HepG2 (cell line): Measurements from ENCODE around the gene CRLF3. TPM values are rescaled to one million over a fixed set of nuclear protein-coding genes. Genes with fewer than 3 reads are reported as not detected.

Source experiments
- CHD2 ChIP-seq: IDR thresholded peaks from 2 replicates; pipeline ENCODE4 v1.6.1; 2011; ENCODE audit warnings: low read depth, low read length, improper control_type of control experiment
- JDP2 ChIP-seq: sonication (generic); formaldehyde crosslinking; IDR thresholded peaks from 2 replicates; pipeline ENCODE4 v1.8.1; 2022; ENCODE audit warnings: missing genetic modification reagents, borderline replicate concordance
- MIER3 ChIP-seq: IDR thresholded peaks from 2 replicates; pipeline ENCODE4 v1.6.1; 2016; ENCODE audit warnings: missing compliant biosample characterization, borderline replicate concordance
- MXD4 ChIP-seq: IDR thresholded peaks from 2 replicates; pipeline ENCODE4 v1.6.1; 2016; ENCODE audit warnings: mild to moderate bottlenecking, missing biosample characterization, missing genetic modification reagents
- POGK ChIP-seq: sonication (generic); formaldehyde crosslinking; conservative IDR thresholded peaks from 2 replicates; pipeline ENCODE4 v1.8.0; 2022; ENCODE audit warnings: mild to moderate bottlenecking, moderate library complexity, missing genetic modification reagents
- RFX1 ChIP-seq: fragments of 450-650 bp; IDR thresholded peaks from 2 replicates; pipeline ENCODE4 v1.6.1; 2017
- RNF219 ChIP-seq: sonication (generic); formaldehyde crosslinking; IDR thresholded peaks from 2 replicates; pipeline ENCODE4 v1.5.0; 2020; ENCODE audit warnings: mild to moderate bottlenecking, missing genetic modification reagents
- SIX1 ChIP-seq: sonication (generic); formaldehyde crosslinking; IDR thresholded peaks from 2 replicates; pipeline ENCODE4 v1.4.0; 2020; ENCODE audit warnings: missing genetic modification reagents, borderline replicate concordance
- SYNCRIP ChIP-seq: fragments of 200-400 bp; formaldehyde crosslinking; IDR thresholded peaks from 2 replicates; pipeline ENCODE4 v1.6.1; 2018; ENCODE audit warnings: mild to moderate bottlenecking, low read depth, low read length; ENCODE audit not compliant: insufficient read depth
- TMF1 ChIP-seq: sonication (generic); formaldehyde crosslinking; IDR thresholded peaks from 2 replicates; pipeline ENCODE4 v1.8.1; 2022; ENCODE audit warnings: low read depth, missing genetic modification reagents
- ZBTB2 ChIP-seq: sonication (generic); formaldehyde crosslinking; IDR thresholded peaks from 2 replicates; pipeline ENCODE4 v1.8.0; 2022; ENCODE audit warnings: low read depth, missing genetic modification reagents
- ZFP90 ChIP-seq: sonication (generic); formaldehyde crosslinking; IDR thresholded peaks from 2 replicates; pipeline ENCODE4 v1.8.0; 2022; ENCODE audit warnings: missing genetic modification reagents, mild to moderate bottlenecking, inconsistent platforms, borderline replicate concordance
- ZNF251 ChIP-seq: sonication (generic); formaldehyde crosslinking; IDR thresholded peaks from 2 replicates; pipeline ENCODE4 v1.9.0; 2021; ENCODE audit warnings: mild to moderate bottlenecking, missing genetic modification reagents
- ZNF282 ChIP-seq: fragments of 450-650 bp; IDR thresholded peaks from 2 replicates; pipeline ENCODE4 v1.6.1; 2018; ENCODE audit not compliant: partially characterized antibody
- ZNF432 ChIP-seq: sonication (generic); formaldehyde crosslinking; IDR thresholded peaks from 2 replicates; pipeline ENCODE4 v1.5.0; 2020; ENCODE audit warnings: missing genetic modification reagents, mild to moderate bottlenecking, borderline replicate concordance
- ZNF569 ChIP-seq: sonication (generic); formaldehyde crosslinking; IDR thresholded peaks from 2 replicates; pipeline ENCODE4 v1.5.0; 2020; ENCODE audit warnings: mild to moderate bottlenecking, missing genetic modification reagents, moderate library complexity, borderline replicate concordance
- ZNF607 ChIP-seq: sonication (generic); formaldehyde crosslinking; IDR thresholded peaks from 2 replicates; pipeline ENCODE4 v1.5.1; 2020; ENCODE audit warnings: missing genetic modification reagents, mild to moderate bottlenecking, borderline replicate concordance
- ZNF639 ChIP-seq: conservative IDR thresholded peaks from 2 replicates; pipeline ENCODE4 v1.6.1; 2018; ENCODE audit warnings: missing genetic modification reagents
- ZNF768 ChIP-seq: sonication (generic); formaldehyde crosslinking; IDR thresholded peaks from 2 replicates; pipeline ENCODE4 v1.4.0; 2020; ENCODE audit warnings: missing genetic modification reagents
- ZNF775 ChIP-seq: sonication (generic); formaldehyde crosslinking; IDR thresholded peaks from 2 replicates; pipeline ENCODE4 v1.4.0; 2020; ENCODE audit warnings: missing genetic modification reagents, mild to moderate bottlenecking, moderate library complexity, borderline replicate concordance
- ZSCAN9 ChIP-seq: IDR thresholded peaks from 2 replicates; pipeline ENCODE4 v1.6.1; 2016; ENCODE audit warnings: borderline replicate concordance
- polyA plus RNA-seq, 8 experiments: library from polyadenylated mRNA; depleted of rRNA in 3 of 8; stranded (reverse) in 7 of 8; unstranded in 1 of 8; fragments of >200 nt; fragmentation: Illumina TruSeq in 4 of 8; extraction: Trizol in 4 of 8; gene quantifications; 2 replicates each; pipeline versions ENCODE4 v1.2.1 to v1.2.3, GENCODE V29; 2011 to 2016; ENCODE audit warnings: low read depth in 4 of 8, missing spikeins in 1 of 8, mixed read lengths in 1 of 8; ENCODE audit not compliant: insufficient read depth in 1 of 8
- total RNA-seq, 5 experiments: library from RNA; depleted of rRNA; stranded (reverse); fragments of >200 nt; fragmentation: Illumina TruSeq; extraction: Trizol; gene quantifications; 2 replicates each; pipeline ENCODE4 v1.2.3, GENCODE V29; 2016; ENCODE audit warnings: low read depth in 1 of 5

CRLF3 gene
- total and polyA plus RNA-seq, 2 of the 13 experiments (the other 11 are each of a cell fraction or from before 2014, with no cell fraction given), result 6.4 to 9.1 TPM

- TF ChIP-seq RNF219 (CRISPR knock-in tag), result no peak
- peak; percentile 35; the same call in 1 of the 2 replicates for TF ChIP-seq ZNF639 (CRISPR knock-in tag)
- TF ChIP-seq RFX1, result no peak
- no peak for TF ChIP-seq ZNF432 (CRISPR knock-in tag)
- TF ChIP-seq ZNF607 (CRISPR knock-in tag), result 0 out of 2 replicates have a peak, but pooled peaks have one; percentile 55
- no peak for TF ChIP-seq MIER3 (CRISPR knock-in tag)
- peak; percentile 78; the same call in 1 of the 2 replicates for TF ChIP-seq ZBTB2 (CRISPR knock-in tag)
- no peak for TF ChIP-seq SIX1 (CRISPR knock-in tag)
- TF ChIP-seq CHD2, result peak; percentile 86
- TF ChIP-seq JDP2 (CRISPR knock-in tag), result no peak
- peak; percentile 25; the same call in 1 of the 2 replicates for TF ChIP-seq MXD4 (CRISPR knock-in tag)
- no peak for TF ChIP-seq ZNF569
- no peak for TF ChIP-seq ZNF282
- TF ChIP-seq TMF1 (CRISPR knock-in tag), result 0 out of 2 replicates have a peak, but pooled peaks have one; percentile 53
- TF ChIP-seq ZNF251 (CRISPR knock-in tag), result no peak
- TF ChIP-seq POGK, result peak; percentile 57; the same call in 1 of the 2 replicates
- TF ChIP-seq ZNF768, result peak; percentile 91
- TF ChIP-seq SYNCRIP, result no peak
- no peak for TF ChIP-seq ZSCAN9
- TF ChIP-seq ZFP90 (CRISPR knock-in tag), result no peak
- no peak for TF ChIP-seq ZNF775 (CRISPR knock-in tag)
Observed at GRCh38 chr17:30824356-30825145, at the start of gene CRLF3 (continued).
